Stimulated activated CD8-positive, alpha-beta memory T cell treated with anti-CD3 and anti-CD28 coated beads, Interleukin-15, amount 100 ng/mL, for 48 hours (primary cell): ENCODE results near the gene AUTS2.

Experiments used
- DNase-seq, 2 donors: peaks; one replicate each; pipeline ENCODE4 v3.0.0-alpha.2; 2020; ENCODE audit warnings: low read depth in 2 of 2

Gene AUTS2

DNA sequence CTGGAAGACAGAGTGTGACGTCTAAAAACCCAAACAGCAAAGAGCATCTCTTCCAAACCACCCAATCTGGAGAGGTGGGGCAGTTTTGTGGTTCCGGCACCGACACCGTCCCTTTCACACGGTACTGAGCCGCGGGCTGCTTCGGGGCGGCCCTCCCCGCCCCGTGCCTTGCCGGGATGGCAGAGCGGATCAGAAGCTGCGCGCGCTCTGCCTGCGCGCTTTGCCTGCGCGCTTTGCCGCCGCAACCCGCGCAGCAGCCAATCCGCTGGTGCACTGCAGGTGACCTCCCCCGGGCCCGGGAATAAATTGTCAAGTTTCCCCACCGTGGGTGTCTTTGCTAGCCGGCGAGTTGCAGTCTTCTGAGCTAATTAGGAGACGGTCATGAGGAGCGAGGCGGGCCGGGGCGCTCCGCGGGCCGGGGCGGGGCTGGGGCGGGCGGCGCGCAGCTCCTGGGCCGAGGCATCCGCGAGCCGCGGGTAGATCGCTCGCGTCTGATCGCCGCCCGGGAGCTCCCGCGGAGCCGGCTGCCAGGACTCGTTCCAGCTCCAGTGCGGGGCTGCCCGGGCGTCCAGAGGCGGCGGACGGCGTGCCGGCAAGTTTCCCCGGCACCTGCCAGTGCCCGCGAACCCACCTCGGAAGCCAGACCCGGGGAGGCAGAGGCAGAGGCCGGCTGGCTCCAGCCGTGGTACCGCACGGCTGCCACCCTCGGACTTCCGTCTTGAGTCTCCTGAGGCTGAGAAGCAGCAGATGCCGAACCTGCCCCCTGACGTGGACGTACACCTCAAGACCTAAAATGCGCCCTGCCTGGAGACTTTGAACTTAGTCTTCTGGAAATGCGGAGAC is 997.7 kb downstream of the AUTS2 start:
- DNase-seq = peak in 1 of 2 donors; percentile 19

DNA sequence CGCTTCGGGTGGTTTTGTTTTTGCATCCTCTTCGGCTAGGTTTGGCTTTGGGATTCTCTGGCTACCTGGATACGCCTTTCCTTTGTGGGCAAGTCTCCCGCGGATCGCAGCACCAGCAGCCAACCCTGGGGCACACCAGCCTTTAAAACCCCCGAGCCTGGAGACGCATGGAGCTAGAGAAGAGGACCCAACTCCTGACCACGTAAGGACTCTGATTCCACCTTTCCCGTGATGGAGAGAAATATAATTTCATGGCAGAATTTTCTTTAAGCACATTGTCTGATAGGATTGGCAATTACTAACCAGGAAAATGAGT is 998.3 kb downstream of the AUTS2 start:
- no peak for DNase-seq

DNA sequence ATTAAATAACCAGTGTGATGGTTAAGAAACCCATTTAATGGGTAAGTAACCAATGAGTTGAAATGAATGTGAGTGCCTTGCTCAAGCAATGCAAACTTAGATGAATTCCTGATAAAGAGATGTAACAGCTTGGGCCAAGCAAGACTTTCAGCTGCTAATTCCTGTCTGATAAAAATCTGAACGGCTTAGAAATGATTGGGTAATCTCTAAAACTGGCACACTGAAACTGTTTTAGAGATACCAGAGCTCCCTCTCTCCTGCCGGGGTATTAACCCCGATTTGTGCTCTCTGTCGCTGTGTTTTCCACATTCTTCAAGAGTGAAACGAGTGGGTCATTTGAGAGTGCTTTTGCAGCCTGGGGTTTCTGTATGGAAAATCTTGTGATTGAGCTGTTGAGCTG is 998.8 kb downstream of the AUTS2 start:
- DNase-seq = no peak

DNA sequence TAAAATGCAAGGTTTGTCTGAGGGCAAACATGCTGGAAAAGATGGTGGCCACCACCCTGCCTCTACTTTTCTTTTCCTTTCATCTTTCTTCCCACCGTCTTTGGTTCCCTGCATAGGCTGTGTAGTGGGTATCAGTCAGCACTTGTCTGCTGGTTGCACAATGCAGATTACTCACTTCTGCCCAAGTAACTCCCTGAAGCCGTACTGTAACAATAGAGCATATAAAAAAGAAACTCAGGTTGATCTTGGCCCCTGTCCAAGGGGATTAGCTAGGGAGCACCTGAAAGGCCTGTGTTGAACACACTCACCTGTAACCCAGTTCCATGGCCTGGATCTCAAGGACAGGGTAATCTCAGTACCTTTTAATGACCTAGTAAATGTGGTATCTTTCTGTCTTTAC is 1000.7 kb downstream of the AUTS2 start:
- DNase-seq = no peak

DNA sequence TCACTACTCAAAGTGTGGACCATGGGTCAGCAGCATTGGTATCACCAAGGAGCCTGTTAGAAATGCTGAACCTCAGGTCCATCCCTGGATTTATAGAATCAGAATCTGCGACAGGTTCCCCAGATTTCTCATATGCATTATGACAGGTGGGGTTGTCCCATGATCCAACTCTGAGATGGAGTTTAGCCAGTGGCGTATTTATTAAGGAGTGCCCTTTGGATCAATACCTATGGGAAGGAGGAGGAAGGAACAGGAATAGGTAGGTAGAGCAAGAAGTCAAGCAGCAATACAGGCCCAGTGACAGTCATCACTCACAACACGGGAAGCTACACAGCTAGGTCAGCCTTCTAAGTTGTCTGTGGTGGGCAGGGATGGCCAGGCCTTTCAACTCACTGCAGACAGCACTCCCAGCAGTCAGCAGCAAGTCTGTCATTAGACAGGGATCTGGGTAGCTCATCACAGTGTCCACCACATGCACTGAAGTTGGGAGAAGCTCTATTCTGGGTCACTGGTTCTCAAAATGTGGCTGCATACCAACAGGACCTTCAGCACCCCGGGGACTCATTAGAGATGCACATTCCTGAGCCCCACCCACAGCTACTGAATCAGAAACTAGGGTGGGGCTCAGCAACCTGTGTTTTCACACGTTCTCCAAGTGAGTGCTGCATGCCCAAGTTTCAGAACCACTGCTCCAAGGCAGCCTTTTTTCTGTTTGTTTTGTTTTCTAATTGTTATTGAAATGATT is 1001.3 kb downstream of the AUTS2 start:
- no peak for DNase-seq

DNA sequence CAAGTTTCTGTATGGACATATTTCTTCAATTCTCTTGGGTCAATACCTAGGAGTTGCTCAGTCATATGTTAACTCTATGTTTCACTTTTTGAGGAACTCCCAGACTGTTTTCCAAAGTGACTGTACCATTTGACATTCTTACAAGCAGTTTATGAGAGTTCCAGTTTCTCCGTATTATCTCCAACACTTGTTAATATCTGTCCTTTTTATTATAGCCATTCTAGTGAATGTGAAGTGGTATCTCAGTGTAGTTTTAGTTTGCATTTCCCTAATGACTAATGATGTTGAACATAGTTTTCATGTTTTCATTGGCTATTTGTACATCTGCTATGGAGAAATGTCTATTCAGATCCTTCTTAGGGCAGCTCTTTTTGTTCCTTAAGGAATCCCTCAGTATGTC is 1002.7 kb downstream of the AUTS2 start:
- no peak for DNase-seq

DNA sequence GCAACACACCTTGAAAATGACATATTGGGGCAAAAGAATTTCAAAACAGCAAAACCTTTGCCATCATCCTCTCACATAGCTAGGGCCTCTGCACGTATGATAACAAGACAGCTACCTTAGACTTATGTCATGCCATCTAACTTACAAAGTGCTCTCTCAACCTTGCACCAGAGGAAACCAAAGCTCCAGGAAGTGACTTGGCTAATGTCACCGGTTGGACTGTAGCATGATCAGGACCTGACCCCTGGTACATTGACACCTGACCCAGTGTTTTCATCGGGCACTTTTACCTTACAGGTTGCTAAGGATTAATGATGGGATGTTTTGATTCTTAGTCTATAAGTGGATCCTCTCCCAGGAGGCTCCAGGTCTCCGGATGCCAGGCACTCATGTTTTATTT is 1003.8 kb downstream of the AUTS2 start:
- no peak for DNase-seq

DNA sequence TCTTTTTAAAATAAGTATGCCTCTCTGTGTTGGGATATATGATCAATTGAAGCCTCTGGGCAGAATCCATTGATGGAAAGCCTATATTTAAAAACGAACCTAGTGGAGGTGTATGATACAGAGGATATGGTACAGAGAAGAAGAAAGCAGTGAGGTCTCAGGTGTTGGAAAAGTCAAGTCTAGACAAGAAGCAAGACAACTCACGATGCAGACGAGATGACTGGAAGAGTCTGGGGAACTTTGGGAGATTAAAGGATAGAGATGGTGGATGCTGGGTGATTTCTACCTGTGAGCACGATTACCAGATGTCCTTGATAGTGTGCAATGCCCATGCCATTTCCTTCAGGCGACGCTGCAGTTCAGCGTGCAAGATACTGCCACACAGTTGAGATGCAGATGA is 1009.0 kb downstream of the AUTS2 start:
- DNase-seq = no peak

DNA sequence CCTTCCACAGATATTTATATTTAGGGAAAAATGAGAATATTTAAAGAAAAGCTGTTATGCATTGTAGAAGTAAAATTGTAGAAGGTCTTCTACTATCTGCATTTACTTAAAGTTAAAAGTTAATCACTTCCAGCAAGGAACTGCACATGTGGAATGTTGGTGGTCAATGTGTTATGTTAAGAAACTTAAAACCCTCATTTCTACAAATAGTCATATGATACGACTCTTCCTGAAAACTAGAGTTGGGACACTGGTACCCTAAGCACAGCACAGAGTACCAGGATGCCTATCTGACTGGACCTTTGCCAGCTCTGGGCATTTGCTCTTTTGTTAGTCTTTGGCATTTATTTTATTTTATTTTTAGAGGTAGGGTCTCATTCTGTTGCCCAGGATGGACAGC is 1009.5 kb downstream of the AUTS2 start:
- DNase-seq = no peak

DNA sequence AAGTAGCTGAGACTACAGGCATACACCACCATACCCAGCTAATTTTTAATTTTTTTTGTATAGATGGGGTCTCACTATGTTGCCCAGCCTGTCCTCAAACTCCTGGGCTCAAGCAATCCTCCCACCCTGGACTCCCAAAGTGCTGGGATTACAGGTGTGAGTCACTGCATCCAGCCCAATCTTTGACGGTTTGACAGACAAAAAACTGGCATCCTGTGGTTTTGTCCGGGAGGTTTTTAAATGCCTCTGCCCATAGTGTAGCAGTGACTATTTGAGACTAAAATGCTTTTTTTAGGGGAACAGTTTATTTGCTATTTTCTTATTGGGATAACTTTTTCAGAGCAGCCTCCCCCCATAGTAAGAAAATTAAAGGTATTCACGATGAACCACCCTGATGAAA is 1010.0 kb downstream of the AUTS2 start:
- no peak for DNase-seq

DNA sequence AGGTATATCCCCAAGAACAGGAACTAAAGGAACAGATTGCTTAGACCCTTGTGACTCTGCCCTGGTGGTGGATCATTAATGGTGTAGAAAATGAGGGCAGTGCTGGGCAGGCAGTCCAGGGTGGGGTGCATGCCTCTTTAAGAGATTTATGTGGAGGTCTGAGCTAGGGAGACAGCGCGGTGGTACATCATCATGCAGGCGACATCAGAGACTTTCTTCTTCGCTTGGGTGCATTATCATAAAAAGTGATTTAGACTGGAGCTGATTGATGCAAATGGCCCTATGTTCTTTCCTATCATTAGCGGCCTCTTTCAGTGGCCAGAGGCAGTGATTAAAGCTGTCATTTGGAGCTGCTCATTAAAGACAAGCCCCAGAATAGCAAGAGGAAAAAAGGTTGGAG is 1014.5 kb downstream of the AUTS2 start:
- no peak for DNase-seq

DNA sequence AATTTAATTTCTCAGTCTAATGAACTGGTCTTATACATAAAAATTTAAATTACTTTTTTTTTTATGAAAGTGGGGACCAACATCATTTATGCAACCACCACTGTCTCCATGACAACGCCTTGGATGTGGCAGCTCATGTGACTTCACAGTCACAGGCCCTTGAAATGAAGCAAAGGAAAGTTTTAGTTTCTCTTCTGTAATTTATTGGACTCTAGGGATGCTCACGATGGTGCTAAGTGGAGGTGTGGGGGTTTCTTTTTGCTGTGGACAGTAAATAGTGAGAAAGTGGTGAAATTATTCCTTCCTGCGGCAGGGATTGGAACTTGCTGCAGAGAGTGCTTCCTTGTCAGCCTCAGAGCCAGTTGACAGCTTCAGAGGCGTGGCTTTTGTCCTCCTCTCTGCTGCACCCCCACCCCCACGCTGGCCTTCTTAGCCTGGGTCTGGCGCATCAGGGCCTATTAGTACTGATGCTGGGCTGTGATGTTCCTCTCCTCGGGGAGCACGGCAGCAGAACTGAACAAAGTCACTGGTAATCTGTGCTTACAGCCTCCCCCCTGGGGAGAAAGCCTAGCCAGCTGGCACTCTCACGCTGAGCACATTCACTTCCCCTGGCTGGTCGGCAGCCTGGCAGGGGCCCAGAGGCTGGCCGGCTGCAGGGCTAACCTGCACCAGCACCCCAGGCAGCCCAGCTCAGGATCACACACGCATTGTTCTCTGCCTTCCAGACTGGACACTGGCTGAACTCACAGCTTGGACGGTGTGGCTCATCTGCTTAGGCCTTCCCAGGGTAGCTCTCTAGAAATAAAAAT is 1016.2 kb downstream of the AUTS2 start:
- no peak for DNase-seq

DNA sequence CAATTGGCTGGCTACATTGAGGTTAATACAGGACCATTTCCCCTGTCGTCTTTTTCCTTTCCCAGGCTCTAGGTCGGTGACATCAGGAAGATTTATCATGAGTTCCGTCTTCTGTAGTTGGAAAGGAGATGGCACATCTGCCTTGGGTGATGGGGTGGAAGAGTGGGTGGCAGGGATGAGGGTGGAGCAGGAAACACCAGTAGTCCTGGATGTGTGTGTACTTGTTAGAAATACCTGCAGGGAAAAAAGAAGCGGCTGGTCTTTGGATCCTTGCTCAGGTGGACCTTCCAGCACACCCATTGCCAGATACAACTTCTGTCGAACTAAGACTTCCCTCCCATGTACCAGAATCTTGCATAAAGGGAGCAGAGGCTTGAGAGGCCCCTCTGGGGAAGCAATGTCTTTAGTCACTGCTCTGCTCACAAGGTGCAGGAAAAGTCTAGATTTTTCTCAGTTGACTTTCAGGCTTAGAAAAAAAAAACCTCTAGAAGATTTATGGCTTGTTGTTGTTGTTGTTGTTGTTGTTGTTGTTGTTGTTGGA is 1016.9 kb downstream of the AUTS2 start:
- DNase-seq = no peak

DNA sequence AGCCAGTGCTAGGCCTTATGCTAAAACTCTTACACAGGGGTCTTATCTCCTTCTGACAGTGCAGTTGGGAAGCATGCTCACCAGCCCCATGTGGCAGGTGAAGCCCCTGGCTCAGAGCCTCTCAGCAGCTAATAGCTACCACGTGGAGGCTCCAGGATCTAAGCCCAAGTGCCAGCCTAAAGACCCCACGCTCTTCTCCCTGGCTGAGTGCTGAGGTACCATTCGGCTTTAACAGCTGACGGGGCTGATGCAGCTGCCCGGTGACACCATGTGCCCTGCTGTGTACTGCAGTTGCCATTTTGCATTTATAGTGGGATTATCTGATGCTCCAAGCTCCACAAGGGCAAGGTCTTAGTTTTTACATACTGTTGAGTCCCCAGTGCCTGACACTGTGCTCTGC is 1017.9 kb downstream of the AUTS2 start:
- no peak for DNase-seq

DNA sequence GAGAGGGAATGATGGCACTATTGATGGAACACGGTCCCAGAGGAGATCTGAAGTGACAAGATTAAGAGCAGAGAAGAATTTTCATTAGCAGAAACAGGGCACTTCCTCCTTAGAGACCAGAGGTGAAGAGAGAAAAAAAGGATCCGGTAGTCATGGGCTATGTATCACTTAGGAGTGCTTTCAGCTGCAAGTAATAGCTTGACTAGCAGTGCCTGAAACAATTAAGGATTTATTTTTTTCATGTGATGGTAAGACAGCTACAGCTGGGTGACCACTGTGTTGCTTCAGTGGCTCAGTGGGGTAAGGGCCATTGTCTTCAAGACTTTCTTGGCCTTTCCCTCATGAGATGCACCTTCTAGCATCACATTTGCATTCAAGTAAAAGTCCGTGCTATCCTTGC is 1018.5 kb downstream of the AUTS2 start:
- no peak for DNase-seq

DNA sequence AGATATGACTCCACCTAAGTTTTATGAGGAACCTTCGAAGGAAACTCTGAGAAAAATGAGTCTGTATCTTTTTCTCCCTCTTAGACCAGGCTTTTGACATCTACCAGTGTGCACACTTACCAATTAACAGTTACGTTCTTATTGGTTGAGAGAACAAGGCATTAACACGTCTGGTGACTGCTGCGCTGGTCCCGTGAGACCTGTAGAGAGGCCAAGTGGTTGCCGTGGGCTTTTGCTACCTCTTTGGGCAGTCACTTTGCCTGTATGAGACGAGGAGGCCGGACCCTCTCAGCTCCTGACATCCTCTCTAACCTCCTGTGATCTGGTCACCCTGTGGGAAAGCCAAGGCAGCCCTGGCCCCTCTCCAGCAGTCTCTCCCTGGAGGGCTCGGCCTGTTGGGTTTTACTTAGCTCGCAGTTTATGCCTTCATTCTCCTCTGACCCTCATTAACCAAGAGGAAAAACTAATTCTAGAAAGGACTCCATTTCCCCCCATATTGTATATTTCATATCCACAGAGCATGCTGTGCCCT is 1019.8 kb downstream of the AUTS2 start:
- DNase-seq = no peak

DNA sequence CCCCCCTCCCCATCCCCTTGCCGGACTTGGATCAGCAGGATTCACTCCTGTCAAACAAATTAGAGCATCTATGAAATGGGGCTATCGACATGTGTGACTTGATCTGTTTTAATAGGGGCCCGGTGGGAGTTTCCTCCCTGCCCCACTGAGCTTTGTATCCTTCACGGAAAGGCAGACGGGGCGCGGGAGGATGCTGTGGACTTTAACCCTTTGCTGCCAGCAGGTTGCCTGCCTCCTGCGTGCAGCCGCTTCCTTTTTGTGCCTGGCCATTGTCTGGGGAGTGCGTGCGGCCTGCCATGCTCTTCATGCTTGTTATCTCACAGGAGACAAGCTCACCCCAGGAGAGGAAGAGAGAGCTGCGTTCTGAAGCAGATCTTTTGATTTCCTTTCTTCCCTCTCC is 1020.9 kb downstream of the AUTS2 start:
- DNase-seq = no peak

DNA sequence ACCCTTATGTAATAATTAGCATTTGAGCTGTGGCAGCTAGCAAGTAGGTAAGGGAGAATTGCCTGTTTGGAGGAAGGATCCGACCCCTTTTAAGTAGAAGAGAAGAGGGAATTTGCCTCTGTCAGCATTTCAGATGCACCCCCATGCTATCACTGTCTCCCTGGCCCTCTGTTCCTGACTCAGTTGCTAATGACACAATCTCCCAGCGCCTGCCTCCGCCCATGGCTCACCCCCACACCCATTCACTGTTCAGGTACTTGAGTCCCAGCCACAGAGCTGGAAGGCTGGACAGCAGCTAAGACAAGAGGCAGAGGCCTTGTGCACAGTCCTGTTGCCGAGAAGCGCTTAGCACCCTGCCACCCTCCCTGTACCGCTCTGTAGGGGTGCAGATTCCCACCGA is 1021.4 kb downstream of the AUTS2 start:
- no peak for DNase-seq

DNA sequence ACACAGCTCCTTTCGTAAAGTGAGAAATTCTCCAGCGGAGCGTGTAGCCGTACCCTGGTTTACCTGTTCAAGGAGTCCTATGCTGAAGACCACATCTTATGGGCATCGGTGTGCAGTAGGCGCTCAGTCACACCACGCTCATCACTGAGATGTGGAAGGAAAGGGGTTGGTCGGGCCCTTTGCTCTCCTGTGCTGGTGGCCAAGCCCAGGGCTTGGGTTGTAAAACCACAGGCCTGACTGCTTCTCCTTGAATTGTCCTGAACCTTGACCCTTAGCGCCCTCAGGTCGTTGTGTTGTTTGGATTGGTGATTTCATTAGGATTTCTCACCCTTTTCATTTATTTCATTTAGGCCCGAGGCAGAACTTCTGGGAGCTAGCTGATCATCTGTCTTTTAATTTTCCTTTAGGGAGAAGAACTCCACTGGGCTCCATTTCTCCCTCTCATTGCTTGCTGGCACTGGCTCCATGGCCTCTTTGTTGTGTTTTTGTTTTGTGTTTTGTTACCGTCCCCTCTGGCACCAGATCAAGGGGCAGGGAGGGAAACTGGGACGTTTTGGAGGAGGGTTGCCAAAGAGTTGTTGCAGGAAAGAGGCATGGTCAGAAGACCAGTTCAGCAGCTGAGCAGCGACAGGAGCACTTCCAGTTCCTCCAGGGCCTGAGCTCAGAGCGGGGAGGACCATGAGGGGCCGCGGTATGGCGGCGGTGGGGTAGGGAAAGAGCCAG is 1022.2 kb downstream of the AUTS2 start:
- DNase-seq = no peak

DNA sequence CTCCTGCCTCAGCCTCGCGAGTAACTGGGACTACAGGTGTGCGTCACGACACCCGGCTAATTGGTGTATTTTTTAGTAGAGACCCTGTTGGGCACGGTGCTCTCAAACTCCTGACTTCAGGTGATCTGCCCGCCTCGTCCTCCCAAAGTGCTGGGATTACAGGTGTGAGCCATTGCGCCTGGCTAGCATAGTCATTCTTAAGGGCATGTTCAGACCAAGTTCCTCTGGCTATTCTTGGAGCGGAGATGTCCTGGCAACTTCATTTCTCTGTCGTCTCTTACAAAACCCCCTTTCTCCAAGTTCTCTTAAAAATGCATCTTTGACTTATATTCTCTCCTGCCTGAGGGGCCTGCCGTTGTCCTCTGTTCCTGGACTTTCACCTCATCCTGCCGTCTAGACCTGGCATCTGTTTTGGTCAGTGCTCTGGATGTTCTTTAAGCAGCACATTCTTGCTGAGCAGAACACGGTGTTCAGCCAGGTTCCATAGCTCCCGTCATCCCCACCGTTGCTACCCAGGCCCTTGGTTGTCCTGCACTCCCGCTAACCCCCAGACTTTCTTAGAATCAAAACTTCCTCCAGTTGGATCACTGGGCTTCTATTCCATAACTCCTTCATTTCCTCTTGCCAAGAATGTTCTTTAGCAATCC is 1023.8 kb downstream of the AUTS2 start:
- DNase-seq = no peak

DNA sequence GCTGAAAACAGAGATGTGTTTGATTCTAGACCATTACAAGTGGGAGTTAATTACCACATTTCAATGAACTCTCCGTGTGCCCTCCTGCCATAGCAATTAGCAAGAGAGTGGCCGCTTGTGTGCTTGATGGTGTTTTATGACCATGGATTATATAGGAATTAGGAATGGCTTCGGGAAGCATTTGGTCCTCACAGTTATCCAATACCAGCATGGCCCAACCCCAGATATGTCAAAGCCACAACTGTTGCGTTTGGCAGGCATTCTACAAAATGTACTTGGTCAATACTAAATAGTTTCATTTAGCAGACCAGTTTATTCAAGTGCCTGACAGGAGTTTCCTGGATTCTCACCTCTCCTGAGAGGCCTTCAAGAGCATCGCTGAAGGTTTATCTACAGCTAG is 1024.7 kb downstream of the AUTS2 start:
- DNase-seq = no peak
